Prostate gland (tissue), 2 donors: ENCODE results near the gene KCNT2. TPM values are rescaled to one million over a fixed set of nuclear protein-coding genes. Genes with fewer than 3 reads are reported as not detected.

ENCODE experiments used
- DNase-seq: peaks from one replicate; pipeline ENCODE4 v3.0.0-alpha.2; 2019; ENCODE audit warnings: low spot score
- H3K27ac ChIP-seq, 2 donors: fragments of 200-600 bp; sonication (generic); 2 replicates each; pipeline ENCODE4 v1.5.1; 2017 to 2019
- H3K27me3 ChIP-seq: fragments of 200-600 bp; sonication (generic); replicated peaks from 2 replicates; pipeline ENCODE4 v1.5.1; 2019; ENCODE audit not compliant: insufficient read depth
- H3K36me3 ChIP-seq, 2 donors: fragments of 200-600 bp; sonication (generic); 1 replicate in 1 of 2; 2 replicates in 1 of 2; pipeline versions ENCODE4 v1.5.1 to v1.8.1; 2017 to 2019
- H3K4me1 ChIP-seq: fragments of 200-600 bp; sonication (generic); replicated peaks from 2 replicates; pipeline ENCODE4 v1.5.1; 2019
- H3K4me3 ChIP-seq, 2 donors: fragments of 200-600 bp; sonication (generic); 2 replicates each; pipeline ENCODE4 v1.5.1; 2017 to 2019
- H3K9me3 ChIP-seq: fragments of 200-600 bp; sonication (generic); 2 replicates; pipeline ENCODE4 v1.5.1; 2017
- CTCF ChIP-seq, 4 experiments: fragments of 200-600 bp in 2 of 4; fragments of 450-650 bp in 2 of 4; sonication (generic) in 2 of 4; IDR thresholded peaks; 1 replicate in 3 of 4; 2 replicates in 1 of 4; pipeline ENCODE4 v1.5.1; 2016 to 2019; ENCODE audit warnings: antibody characterized with exemption in 4 of 4, mild to moderate bottlenecking in 2 of 4, moderate library complexity in 2 of 4
- POLR2A ChIP-seq: fragments of 450-650 bp; IDR thresholded peaks from one replicate; pipeline ENCODE4 v1.6.1; 2016; ENCODE audit warnings: antibody characterized with exemption, mild to moderate bottlenecking
- POLR2AphosphoS5 ChIP-seq: sonication (generic); formaldehyde crosslinking; IDR thresholded peaks from one replicate; pipeline ENCODE4 v1.6.1; 2017; ENCODE audit warnings: antibody characterized with exemption
- WGBS: methylation state at CpG from one replicate; pipeline ENCODE4 v1.1.5; 2018; 5-methylcytosine and 5-hydroxymethylcytosine counted together
- intact Hi-C: fragments of 100-400 bp; cut with DNase I; formaldehyde crosslinking; loops from one replicate; pipeline ENCODE4 v1.14.2; 2022
- total RNA-seq, 2 donors: library from RNA; depleted of rRNA; stranded (reverse); fragments of >200 nt; gene quantifications; one replicate each; pipeline ENCODE4 v1.1.0, GENCODE V29; 2016

The KCNT2 gene
- total RNA-seq, 2 donors from 2014 or later, result 1.2 to 1.9 TPM

- H3K4me3 ChIP-seq, result no peak overlapping the region
- no peaks in the 10 kb centered on the region for H3K9me3 ChIP-seq
- no peaks in the 10 kb centered on the region for H3K27me3 ChIP-seq
- TF ChIP-seq POLR2AphosphoS5 (no peak), CTCF (IDR thresholded peaks at IDR 0.05) (no peak), POLR2A (no peak)
- no peak overlapping the region for H3K27ac ChIP-seq
- intact Hi-C loops, result no loop called here
- 31% methylated on average over 2 of the region's 2 CpGs for WGBS
- no peaks in the 10 kb centered on the region for H3K36me3 ChIP-seq
- H3K4me1 ChIP-seq, result no peaks in the 10 kb centered on the region
- no peak for DNase-seq
Measured at GRCh38 chr1:196558411-196558810, 49.8 kb downstream of the KCNT2 start.

- WGBS, result 78% methylated on average over 2 of the region's 2 CpGs
- intact Hi-C loops, result no loop called here
- TF ChIP-seq POLR2A (no peak), POLR2AphosphoS5 (no peak), CTCF (IDR thresholded peaks at IDR 0.05) (no peak)
- no peak for DNase-seq
- H3K4me3 ChIP-seq, result no peak overlapping the region
- no peaks in the 10 kb centered on the region for H3K4me1 ChIP-seq
- no peaks in the 10 kb centered on the region for H3K27me3 ChIP-seq
- no peaks in the 10 kb centered on the region for H3K9me3 ChIP-seq
- H3K36me3 ChIP-seq, result no peaks in the 10 kb centered on the region
- H3K27ac ChIP-seq, result no peak overlapping the region
Measured at GRCh38 chr1:196557797-196558196, 50.4 kb downstream of the KCNT2 start.

- intact Hi-C loops, result no loop called here
- H3K27ac ChIP-seq, result no peak overlapping the region
- no peaks in the 10 kb centered on the region for H3K4me1 ChIP-seq
- no peaks in the 10 kb centered on the region for H3K27me3 ChIP-seq
- no peak for TF ChIP-seq CTCF (IDR thresholded peaks at IDR 0.05)
- TF ChIP-seq POLR2A, result no peak
- TF ChIP-seq POLR2AphosphoS5, result no peak
- DNase-seq, result no peak
- no peaks in the 10 kb centered on the region for H3K36me3 ChIP-seq
- H3K9me3 ChIP-seq, result no peaks in the 10 kb centered on the region
- no peak overlapping the region for H3K4me3 ChIP-seq
Measured at GRCh38 chr1:196550731-196551130, 57.5 kb downstream of the KCNT2 start.

- Histone ChIP-seq H3K4me1 (no peaks in the 10 kb centered on the region), H3K27ac (no peak overlapping the region), H3K27me3 (no peaks in the 10 kb centered on the region), H3K9me3 (no peaks in the 10 kb centered on the region), H3K4me3 (no peak overlapping the region), H3K36me3 (no peaks in the 10 kb centered on the region)
- WGBS, result 84% methylated on average over 3 of the region's 3 CpGs
- no peak for DNase-seq
- intact Hi-C loops, result no loop called here
- no peak for TF ChIP-seq CTCF (IDR thresholded peaks at IDR 0.05)
- no peak for TF ChIP-seq POLR2A
- no peak for TF ChIP-seq POLR2AphosphoS5
Measured at GRCh38 chr1:196546272-196547111, 61.7 kb downstream of the KCNT2 start.

GRCh38 chr1:196545222-196545621 is 63.0 kb downstream of the KCNT2 start:
- Histone ChIP-seq H3K4me1 (no peaks in the 10 kb centered on the region), H3K27ac (no peak overlapping the region), H3K27me3 (no peaks in the 10 kb centered on the region), H3K4me3 (no peak overlapping the region), H3K36me3 (no peaks in the 10 kb centered on the region), H3K9me3 (no peaks in the 10 kb centered on the region)
- 89% methylated on average over 1 of the region's 1 CpG for WGBS
- TF ChIP-seq CTCF (IDR thresholded peaks at IDR 0.05) (no peak), POLR2A (no peak), POLR2AphosphoS5 (no peak)
- no peak for DNase-seq
- intact Hi-C loops, result no loop called here
